Fibroblast of pulmonary artery (primary cell): ENCODE data around the gene STRA8.

ENCODE experiments used
- DNase-seq: peaks from one replicate; pipeline ENCODE4 v3.0.0-alpha.2; 2010; ENCODE audit warnings: low read depth
- H3K4me3 ChIP-seq: replicated peaks from 2 replicates; pipeline ENCODE4 v1.5.1; 2011; ENCODE audit warnings: low read depth, mild to moderate bottlenecking, control low read depth, low read length, moderate library complexity
- CTCF ChIP-seq: IDR thresholded peaks from 2 replicates; pipeline ENCODE4 v1.5.1; 2011; ENCODE audit warnings: mild to moderate bottlenecking, control low read depth, low read length, inconsistent platforms; ENCODE audit errors: missing control alignments

Gene STRA8

DNA sequence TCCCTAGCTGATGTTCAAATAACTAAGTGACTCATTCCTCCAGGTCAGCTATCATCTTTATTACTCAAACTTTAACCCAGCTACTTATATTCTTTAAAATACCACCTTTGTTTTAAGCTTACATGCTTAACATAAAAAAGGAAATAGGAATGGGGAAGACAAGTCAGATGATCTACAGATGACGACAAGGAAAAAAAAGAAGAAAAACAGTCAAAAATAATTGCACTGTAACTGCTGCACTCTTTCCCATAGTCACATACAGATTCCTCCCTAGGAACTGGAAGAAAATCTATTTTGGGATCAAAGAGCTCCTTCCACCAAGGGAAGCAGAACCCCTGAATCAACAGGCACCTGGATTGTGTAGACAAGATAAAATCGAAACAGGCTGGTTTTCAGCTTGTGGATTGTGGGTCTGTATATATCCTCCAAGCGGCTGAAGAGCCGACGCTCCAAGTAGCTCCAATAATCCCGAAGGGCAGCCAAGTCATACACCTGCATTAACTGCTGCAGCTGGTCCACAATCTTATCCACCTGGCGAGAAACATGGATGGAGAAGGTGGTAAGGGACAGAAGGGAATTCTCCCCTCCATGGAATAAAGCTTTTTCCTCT is 24.3 kb upstream of the STRA8 start:
- DNase-seq: no peak
- TF ChIP-seq CTCF: no peak
- H3K4me3 ChIP-seq: no peak overlapping the region

- peak; percentile 26 for DNase-seq
- H3K4me3 ChIP-seq: peak overlapping the region; percentile 83
These were observed 22.8 kb upstream of the STRA8 start for GRCh38 chr7:135210888-135211178.

DNA sequence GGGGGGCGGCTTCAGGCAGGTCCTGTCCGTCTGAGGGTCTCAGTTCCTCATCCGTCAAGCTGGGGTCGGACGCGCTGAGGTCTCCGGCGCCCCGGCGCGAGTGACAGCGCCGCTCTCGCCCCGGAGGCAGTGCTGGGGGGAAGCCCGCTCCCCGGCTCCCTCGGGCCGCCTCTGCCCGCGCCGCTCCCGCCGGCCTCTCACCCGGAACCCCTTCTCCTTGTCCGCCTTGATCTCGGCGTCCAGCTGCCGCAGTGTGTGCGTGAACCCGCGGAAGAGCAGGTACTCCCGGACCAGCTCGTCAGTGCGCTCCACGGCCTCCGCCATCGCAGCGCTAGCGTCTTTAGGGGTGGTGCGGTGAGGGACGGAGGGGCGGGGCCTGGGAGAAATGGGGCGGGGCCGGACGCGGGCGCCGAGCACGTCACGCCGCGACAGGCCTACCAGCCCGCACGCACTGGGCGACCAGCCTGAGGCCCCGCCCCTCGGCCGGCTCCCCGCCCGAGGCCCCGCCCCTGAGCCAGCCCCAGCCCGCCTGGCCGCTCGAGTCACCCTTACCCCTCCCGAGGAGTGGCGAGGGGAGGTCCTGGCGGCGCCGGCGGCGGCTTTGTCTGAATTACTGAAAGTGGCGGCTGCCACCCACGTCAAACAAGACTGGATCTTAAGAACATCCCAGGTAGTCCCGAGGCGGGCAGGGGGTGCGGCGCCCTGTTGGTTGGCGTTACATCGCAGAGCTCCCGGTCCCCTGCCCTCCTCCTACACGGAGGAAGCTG is 22.3 kb upstream of the STRA8 start, which contains the start of gene WDR91:
Gene WDR91, minus strand, starts transcription at position 348 of the 767 bp plus-strand sequence. Its CDS starts 24 bp downstream, at position 324.
- H3K4me3 ChIP-seq: peak within 1 kb of the TSS; percentile 83
- peak; percentile 91 for DNase-seq
- no peak for TF ChIP-seq CTCF

More at GRCh38 chr7:135210888-135211178, 22.8 kb upstream of the STRA8 start:
- no peak for TF ChIP-seq CTCF

- peak overlapping the region; percentile 83 for H3K4me3 ChIP-seq
- DNase-seq: peak; percentile 66
These were observed 21.5 kb upstream of the STRA8 start for GRCh38 chr7:135211946-135212685.

- DNase-seq: no peak
- no peak overlapping the region for H3K4me3 ChIP-seq
- no peak for TF ChIP-seq CTCF
These were observed 19.8 kb upstream of the STRA8 start for GRCh38 chr7:135213831-135214230.

DNA sequence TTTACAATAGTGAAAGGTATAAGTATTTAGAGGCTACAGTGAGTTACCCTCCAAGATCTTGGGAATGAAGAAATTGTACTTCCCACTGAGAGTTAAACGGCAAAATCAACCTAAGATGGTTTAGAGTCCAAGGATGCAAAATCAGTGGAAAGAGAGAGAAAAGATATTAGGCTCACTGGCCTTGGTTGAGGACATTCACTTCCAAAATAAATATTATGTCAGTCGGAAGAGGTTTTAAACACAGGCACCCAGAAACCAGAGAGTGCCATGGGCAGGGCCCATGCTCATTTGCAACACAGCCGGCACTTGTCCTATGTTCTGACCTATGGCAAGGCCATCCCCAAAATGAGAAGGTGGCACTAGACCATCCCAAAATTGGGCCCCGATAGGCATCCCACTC is 18.5 kb upstream of the STRA8 start:
- no peak for TF ChIP-seq CTCF
- no peak overlapping the region for H3K4me3 ChIP-seq
- no peak for DNase-seq

GRCh38 chr7:135215698-135216097 is 17.9 kb upstream of the STRA8 start:
- TF ChIP-seq CTCF: no peak
- DNase-seq: no peak
- no peak overlapping the region for H3K4me3 ChIP-seq
